ENCODE measurements around the gene GABBR1. TPM values are rescaled to one million over a fixed set of nuclear protein-coding genes. Genes with fewer than 3 reads are reported as not detected.

GABBR1 gene
- total RNA-seq, 1 experiment from 2014 or later = 146 TPM

DNA sequence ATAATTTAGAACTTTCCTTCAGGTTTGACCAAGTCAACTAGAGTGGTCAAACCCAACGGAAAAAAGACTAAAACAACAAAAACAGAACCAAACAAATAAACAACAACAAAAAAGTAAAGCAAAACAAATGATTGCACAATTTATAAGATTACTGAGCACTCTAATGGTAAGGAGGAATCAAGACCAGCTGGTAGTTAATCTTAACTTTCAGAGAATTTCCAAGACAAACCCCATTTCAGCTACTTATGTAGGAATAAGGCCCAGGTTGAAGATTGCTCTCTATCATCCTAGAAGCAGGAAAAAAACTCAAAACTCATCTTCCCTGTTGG, 107.7 kb downstream of the GABBR1 start:
- H3K18ac ChIP-seq (ENCODE audit: insufficient read length, low read depth, low read length) = no peak overlapping the region
- no peaks in the 10 kb centered on the region for H3K27me3 Mint-ChIP-seq (ENCODE audit: low read depth)
- no peaks in the 10 kb centered on the region for H3K27me3 ChIP-seq (ENCODE audit: insufficient read depth, low read length)
- no peak overlapping the region for H3K27ac ChIP-seq (ENCODE audit: insufficient read length, low read depth, low read length)
- no peak overlapping the region for H4K8ac ChIP-seq (replicated peaks; ENCODE audit: insufficient read length, low read depth, low read length)
- peak overlapping the region in 1 of 3 experiments; percentile 96; a peak in 2 of 7 replicates for H3K27ac Mint-ChIP-seq
- no peak overlapping the region for H4K91ac ChIP-seq (ENCODE audit: insufficient read length, low read depth, low read length)
- no peaks in the 10 kb centered on the region for H3K79me2 ChIP-seq (ENCODE audit: insufficient read depth, low read length)
- no peak overlapping the region for H2BK15ac ChIP-seq (ENCODE audit: low read depth, low read length)
- H3K4me3 Mint-ChIP-seq = peak overlapping the region in 1 of 2 experiments; percentile 30; a peak in 1 of 5 replicates
- TF ChIP-seq, protein P1, sequence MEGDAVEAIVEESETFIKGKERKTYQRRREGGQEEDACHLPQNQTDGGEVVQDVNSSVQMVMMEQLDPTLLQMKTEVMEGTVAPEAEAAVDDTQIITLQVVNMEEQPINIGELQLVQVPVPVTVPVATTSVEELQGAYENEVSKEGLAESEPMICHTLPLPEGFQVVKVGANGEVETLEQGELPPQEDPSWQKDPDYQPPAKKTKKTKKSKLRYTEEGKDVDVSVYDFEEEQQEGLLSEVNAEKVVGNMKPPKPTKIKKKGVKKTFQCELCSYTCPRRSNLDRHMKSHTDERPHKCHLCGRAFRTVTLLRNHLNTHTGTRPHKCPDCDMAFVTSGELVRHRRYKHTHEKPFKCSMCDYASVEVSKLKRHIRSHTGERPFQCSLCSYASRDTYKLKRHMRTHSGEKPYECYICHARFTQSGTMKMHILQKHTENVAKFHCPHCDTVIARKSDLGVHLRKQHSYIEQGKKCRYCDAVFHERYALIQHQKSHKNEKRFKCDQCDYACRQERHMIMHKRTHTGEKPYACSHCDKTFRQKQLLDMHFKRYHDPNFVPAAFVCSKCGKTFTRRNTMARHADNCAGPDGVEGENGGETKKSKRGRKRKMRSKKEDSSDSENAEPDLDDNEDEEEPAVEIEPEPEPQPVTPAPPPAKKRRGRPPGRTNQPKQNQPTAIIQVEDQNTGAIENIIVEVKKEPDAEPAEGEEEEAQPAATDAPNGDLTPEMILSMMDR (conservative IDR thresholded peaks at IDR 0.05) = no peak
- peaks cover 10% of the 10 kb centered on the region; the same call in 1 of the 2 replicates for H3K4me1 ChIP-seq (ENCODE audit: insufficient read depth, low read length)
- no peak overlapping the region for H3K56ac ChIP-seq (ENCODE audit: insufficient read length, low read depth, low read length)
- H4K20me1 ChIP-seq (ENCODE audit: control insufficient read depth, insufficient read depth, insufficient read length) = no peaks in the 10 kb centered on the region
- no peak overlapping the region for H3K4me2 ChIP-seq (ENCODE audit: insufficient read depth, insufficient read length, low read length)
- H3T11ph ChIP-seq (ENCODE audit: low read length) = no peak overlapping the region
- H2BK20ac ChIP-seq (ENCODE audit: low read depth, low read length, poor library complexity, severe bottlenecking) = no peak overlapping the region
- H3K9ac ChIP-seq (ENCODE audit: extremely low read depth, insufficient read length, low read length) = no peak overlapping the region
- H3K9me3 ChIP-seq (ENCODE audit: control insufficient read depth, low read depth, low read length) = peaks cover 5% of the 10 kb centered on the region
- DNase-seq = no peak
- H3K4me1 Mint-ChIP-seq = peaks cover 19 to 20% of the 10 kb centered on the region in 2 experiments
- H3K4ac ChIP-seq (ENCODE audit: low read depth, low read length) = no peak overlapping the region
- no CpG with 5 or more reads among the region's 1 CpG for WGBS (ENCODE audit: extremely low coverage, insufficient read length, low lambda C conversion rate)
- no peak overlapping the region for H2BK120ac ChIP-seq (ENCODE audit: low read depth, low read length, poor library complexity, severe bottlenecking)
- no peak overlapping the region for H2BK12ac ChIP-seq (ENCODE audit: insufficient read length, low read depth, low read length)
- no peaks in the 10 kb centered on the region for H3K79me1 ChIP-seq (ENCODE audit: insufficient read depth, low read depth, low read length, poor library complexity, severe bottlenecking)
- H2AK5ac ChIP-seq (ENCODE audit: insufficient read length, low read length) = no peak overlapping the region
- no peaks in the 10 kb centered on the region for H3K23me2 ChIP-seq (ENCODE audit: insufficient read length, low read depth, low read length, poor library complexity, severe bottlenecking)
- no peak overlapping the region for H2AFZ ChIP-seq (ENCODE audit: low read length)
- H4K5ac ChIP-seq (ENCODE audit: insufficient read length, low read depth, low read length) = no peak overlapping the region
- no peak overlapping the region for H2BK5ac ChIP-seq (ENCODE audit: insufficient read length, low read length)
- no peak overlapping the region for H3K14ac ChIP-seq (ENCODE audit: insufficient read depth, low read length)
- no peak overlapping the region for H3K23ac ChIP-seq (ENCODE audit: insufficient read length, low read depth, low read length)
- peaks cover 24 to 28% of the 10 kb centered on the region in 2 experiments for H3K9me3 Mint-ChIP-seq
- peaks cover 15 to 29% (median 17%) of the 10 kb centered on the region in 3 experiments for H3K36me3 Mint-ChIP-seq (ENCODE audit: insufficient read depth in 1 of 3, low read depth in 3 of 3)
